BLaER1 (cell line): ENCODE data around the gene IFT27.

ENCODE experiments used
- H3K27ac ChIP-seq: shearing (Covaris generic); formaldehyde crosslinking; 2 replicates; pipeline ENCODE4 v1.8.1; 2022
- H3K27me3 ChIP-seq: shearing (Covaris generic); formaldehyde crosslinking; 2 replicates; pipeline ENCODE4 v1.8.1; 2022
- H3K36me3 ChIP-seq: shearing (Covaris generic); formaldehyde crosslinking; 2 replicates; pipeline ENCODE4 v1.8.1; 2022
- H3K4me1 ChIP-seq: shearing (Covaris generic); formaldehyde crosslinking; 2 replicates; pipeline ENCODE4 v1.8.1; 2022
- H3K4me2 ChIP-seq: shearing (Covaris generic); formaldehyde crosslinking; 2 replicates; pipeline ENCODE4 v1.8.1; 2022
- H3K4me3 ChIP-seq: shearing (Covaris generic); formaldehyde crosslinking; 2 replicates; pipeline ENCODE4 v1.8.1; 2022
- H3K9ac ChIP-seq: shearing (Covaris generic); formaldehyde crosslinking; 2 replicates; pipeline ENCODE4 v1.8.1; 2022
- H3K9me3 ChIP-seq: shearing (Covaris generic); formaldehyde crosslinking; 2 replicates; pipeline ENCODE4 v1.8.1; 2022
- H4K20me1 ChIP-seq: shearing (Covaris generic); formaldehyde crosslinking; 2 replicates; pipeline ENCODE4 v1.8.1; 2022
- Cebpa-rat ChIP-seq: shearing (Covaris generic); IDR thresholded peaks from 2 replicates; pipeline ENCODE4 v1.8.1; 2022

IFT27 gene

GRCh38 chr22:36714110-36714509 lies 61.8 kb downstream of the IFT27 start:
- Histone ChIP-seq H3K27me3 (no peaks in the 10 kb centered on the region), H4K20me1 (no peaks in the 10 kb centered on the region)

DNA sequence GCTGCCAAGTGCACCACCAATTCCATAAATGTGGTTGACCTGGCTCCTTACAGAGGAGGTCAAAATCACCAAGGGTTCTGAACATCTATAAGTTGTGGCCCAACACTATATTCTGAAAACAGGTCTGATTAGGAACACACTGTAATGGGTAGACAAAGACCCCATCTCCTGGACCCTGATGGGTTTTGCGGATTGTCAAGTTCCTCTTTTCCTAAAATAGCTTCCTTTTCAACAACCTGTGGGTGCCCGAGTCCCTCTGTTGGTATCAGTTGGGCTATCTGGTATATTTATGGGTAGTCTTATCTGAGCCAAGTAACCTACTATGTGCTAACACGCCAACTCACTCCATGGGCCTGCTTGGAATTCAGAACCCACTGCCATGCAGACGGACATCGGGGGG lies 62.5 kb downstream of the IFT27 start:
- Histone ChIP-seq H4K20me1 (no peaks in the 10 kb centered on the region), H3K36me3 (no peaks in the 10 kb centered on the region), H3K4me2 (peak overlapping the region; percentile 47), H3K9me3 (no peaks in the 10 kb centered on the region), H3K27me3 (no peaks in the 10 kb centered on the region), H3K9ac (no peak overlapping the region), H3K4me1 (peaks cover 11% of the 10 kb centered on the region), H3K4me3 (no peak overlapping the region), H3K27ac (no peak overlapping the region)
- TF ChIP-seq Cebpa-rat, result no peak

More at GRCh38 chr22:36714110-36714509, 61.8 kb downstream of the IFT27 start:
- H3K9ac ChIP-seq, result no peak overlapping the region
- H3K9me3 ChIP-seq, result no peaks in the 10 kb centered on the region
- no peak overlapping the region for H3K4me3 ChIP-seq
- H3K27ac ChIP-seq, result no peak overlapping the region
- no peaks in the 10 kb centered on the region for H3K36me3 ChIP-seq
- H3K4me2 ChIP-seq, result peak overlapping the region; percentile 47; the same call in 1 of the 2 replicates
- no peak for TF ChIP-seq Cebpa-rat
- peaks cover 11% of the 10 kb centered on the region for H3K4me1 ChIP-seq
